WTC11 (cell line): Measurements from ENCODE around the gene MUC6.

Experiments used
- ETV6 ChIP-seq: sonication (generic); formaldehyde crosslinking; IDR thresholded peaks from 2 replicates; pipeline ENCODE4 v1.8.1; 2022; ENCODE audit warnings: mild to moderate bottlenecking, missing genetic modification reagents
- FOXP1 ChIP-seq: sonication (generic); formaldehyde crosslinking; IDR thresholded peaks from 2 replicates; pipeline ENCODE4 v1.8.0; 2022; ENCODE audit warnings: missing genetic modification reagents, mild to moderate bottlenecking, moderate library complexity, borderline replicate concordance
- JUN ChIP-seq: sonication (generic); formaldehyde crosslinking; IDR thresholded peaks from 2 replicates; pipeline ENCODE4 v1.8.0; 2023; ENCODE audit warnings: mild to moderate bottlenecking, missing genetic modification reagents
- KAT7 ChIP-seq: sonication (generic); formaldehyde crosslinking; IDR thresholded peaks from 2 replicates; pipeline ENCODE4 v1.8.1; 2023; ENCODE audit warnings: missing genetic modification reagents, mild to moderate bottlenecking, borderline replicate concordance
- NR1H2 ChIP-seq: sonication (generic); formaldehyde crosslinking; IDR thresholded peaks from 2 replicates; pipeline ENCODE4 v1.9.0; 2021; ENCODE audit warnings: mild to moderate bottlenecking, moderate library complexity, missing genetic modification reagents
- SMAD3 ChIP-seq: sonication (generic); formaldehyde crosslinking; IDR thresholded peaks from 2 replicates; pipeline ENCODE4 v1.8.0; 2022; ENCODE audit warnings: missing genetic modification reagents, mild to moderate bottlenecking, borderline replicate concordance
- TCF7 ChIP-seq: sonication (generic); formaldehyde crosslinking; IDR thresholded peaks from 2 replicates; pipeline ENCODE4 v1.8.0; 2022; ENCODE audit warnings: mild to moderate bottlenecking, low read depth, missing genetic modification reagents, moderate library complexity
- TEAD4 ChIP-seq: sonication (generic); formaldehyde crosslinking; IDR thresholded peaks from 2 replicates; pipeline ENCODE4 v1.8.0; 2022; ENCODE audit warnings: mild to moderate bottlenecking, missing genetic modification reagents
- ZNF232 ChIP-seq: sonication (generic); formaldehyde crosslinking; IDR thresholded peaks from 2 replicates; pipeline ENCODE4 v1.8.0; 2022; ENCODE audit warnings: mild to moderate bottlenecking, missing genetic modification reagents
- ZNF263 ChIP-seq: sonication (generic); formaldehyde crosslinking; IDR thresholded peaks from 2 replicates; pipeline ENCODE4 v1.8.1; 2022; ENCODE audit warnings: low read depth, mild to moderate bottlenecking, moderate library complexity, missing genetic modification reagents
- TF ChIP-seq, protein P1 (sequence below): fragments of 200-600 bp; IDR thresholded peaks from 2 replicates; pipeline ENCODE4 v1.8.0; 2022; ENCODE audit warnings: antibody characterized with exemption
- TF ChIP-seq, protein P2 (sequence below): sonication (generic); formaldehyde crosslinking; IDR thresholded peaks from 2 replicates; pipeline ENCODE4 v1.8.0; 2022; ENCODE audit warnings: mild to moderate bottlenecking, missing genetic modification reagents
- TF ChIP-seq, protein P3 (sequence below): sonication (generic); formaldehyde crosslinking; IDR thresholded peaks from 2 replicates; pipeline ENCODE4 v1.8.1; 2023; ENCODE audit warnings: mild to moderate bottlenecking, missing genetic modification reagents
- TF ChIP-seq, protein P4 (sequence below): sonication (generic); formaldehyde crosslinking; IDR thresholded peaks from 2 replicates; pipeline ENCODE4 v1.8.0; 2023; ENCODE audit warnings: missing genetic modification reagents

DNA sequence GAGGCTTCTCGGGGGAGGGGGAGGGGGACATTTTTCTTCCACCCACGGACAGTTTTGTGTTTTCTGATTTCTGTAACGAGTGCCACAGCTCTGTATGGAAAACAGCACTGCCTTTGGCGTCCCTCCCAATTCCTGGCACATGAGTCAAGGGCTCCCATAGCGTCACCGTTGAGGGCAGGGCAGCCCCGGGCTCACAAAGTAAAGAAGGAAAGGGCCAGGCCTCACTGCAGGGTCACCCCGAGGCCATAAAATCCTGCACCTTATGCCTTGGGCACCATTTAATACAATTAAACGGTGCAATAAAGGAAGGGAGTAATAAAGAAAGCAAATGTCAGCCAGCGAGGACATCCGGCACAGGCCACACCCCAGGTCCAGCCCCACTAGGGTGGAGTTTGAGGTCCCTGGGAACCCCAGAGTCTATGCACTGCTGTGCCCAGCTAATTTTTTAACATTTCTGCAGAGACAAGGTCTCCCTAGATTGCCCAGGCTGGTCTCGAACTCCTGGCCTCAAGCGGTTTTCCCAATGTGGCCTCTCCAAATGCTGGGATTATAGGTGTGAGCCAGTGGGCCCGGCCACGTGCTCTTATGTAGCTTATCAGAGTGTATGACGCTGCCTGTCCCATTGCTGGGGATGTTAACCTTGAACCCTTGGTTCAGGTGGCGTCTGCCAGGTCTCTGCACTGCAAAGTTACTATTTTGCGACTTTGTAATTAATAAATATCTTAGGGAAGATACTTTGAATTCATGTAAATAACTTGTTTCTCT is 24.5 kb upstream of the MUC6 start:
- TF ChIP-seq SMAD3 (CRISPR knock-in tag): no peak
- TF ChIP-seq TCF7: no peak
- TF ChIP-seq, protein P1, sequence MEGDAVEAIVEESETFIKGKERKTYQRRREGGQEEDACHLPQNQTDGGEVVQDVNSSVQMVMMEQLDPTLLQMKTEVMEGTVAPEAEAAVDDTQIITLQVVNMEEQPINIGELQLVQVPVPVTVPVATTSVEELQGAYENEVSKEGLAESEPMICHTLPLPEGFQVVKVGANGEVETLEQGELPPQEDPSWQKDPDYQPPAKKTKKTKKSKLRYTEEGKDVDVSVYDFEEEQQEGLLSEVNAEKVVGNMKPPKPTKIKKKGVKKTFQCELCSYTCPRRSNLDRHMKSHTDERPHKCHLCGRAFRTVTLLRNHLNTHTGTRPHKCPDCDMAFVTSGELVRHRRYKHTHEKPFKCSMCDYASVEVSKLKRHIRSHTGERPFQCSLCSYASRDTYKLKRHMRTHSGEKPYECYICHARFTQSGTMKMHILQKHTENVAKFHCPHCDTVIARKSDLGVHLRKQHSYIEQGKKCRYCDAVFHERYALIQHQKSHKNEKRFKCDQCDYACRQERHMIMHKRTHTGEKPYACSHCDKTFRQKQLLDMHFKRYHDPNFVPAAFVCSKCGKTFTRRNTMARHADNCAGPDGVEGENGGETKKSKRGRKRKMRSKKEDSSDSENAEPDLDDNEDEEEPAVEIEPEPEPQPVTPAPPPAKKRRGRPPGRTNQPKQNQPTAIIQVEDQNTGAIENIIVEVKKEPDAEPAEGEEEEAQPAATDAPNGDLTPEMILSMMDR: no peak
- TF ChIP-seq JUN (CRISPR knock-in tag): no peak
- TF ChIP-seq TEAD4 (CRISPR knock-in tag): no peak
- TF ChIP-seq, protein P2, sequence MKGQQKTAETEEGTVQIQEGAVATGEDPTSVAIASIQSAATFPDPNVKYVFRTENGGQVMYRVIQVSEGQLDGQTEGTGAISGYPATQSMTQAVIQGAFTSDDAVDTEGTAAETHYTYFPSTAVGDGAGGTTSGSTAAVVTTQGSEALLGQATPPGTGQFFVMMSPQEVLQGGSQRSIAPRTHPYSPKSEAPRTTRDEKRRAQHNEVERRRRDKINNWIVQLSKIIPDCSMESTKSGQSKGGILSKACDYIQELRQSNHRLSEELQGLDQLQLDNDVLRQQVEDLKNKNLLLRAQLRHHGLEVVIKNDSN (CRISPR knock-in tag): no peak
- TF ChIP-seq, protein P3, sequence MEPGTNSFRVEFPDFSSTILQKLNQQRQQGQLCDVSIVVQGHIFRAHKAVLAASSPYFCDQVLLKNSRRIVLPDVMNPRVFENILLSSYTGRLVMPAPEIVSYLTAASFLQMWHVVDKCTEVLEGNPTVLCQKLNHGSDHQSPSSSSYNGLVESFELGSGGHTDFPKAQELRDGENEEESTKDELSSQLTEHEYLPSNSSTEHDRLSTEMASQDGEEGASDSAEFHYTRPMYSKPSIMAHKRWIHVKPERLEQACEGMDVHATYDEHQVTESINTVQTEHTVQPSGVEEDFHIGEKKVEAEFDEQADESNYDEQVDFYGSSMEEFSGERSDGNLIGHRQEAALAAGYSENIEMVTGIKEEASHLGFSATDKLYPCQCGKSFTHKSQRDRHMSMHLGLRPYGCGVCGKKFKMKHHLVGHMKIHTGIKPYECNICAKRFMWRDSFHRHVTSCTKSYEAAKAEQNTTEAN (CRISPR knock-in tag): no peak
- no peak for TF ChIP-seq ZNF263
- TF ChIP-seq ETV6 (CRISPR knock-in tag): no peak
- no peak for TF ChIP-seq KAT7
- TF ChIP-seq ZNF232 (CRISPR knock-in tag): no peak
- no peak for TF ChIP-seq NR1H2 (CRISPR knock-in tag)
- no peak for TF ChIP-seq FOXP1
- TF ChIP-seq, protein P4, sequence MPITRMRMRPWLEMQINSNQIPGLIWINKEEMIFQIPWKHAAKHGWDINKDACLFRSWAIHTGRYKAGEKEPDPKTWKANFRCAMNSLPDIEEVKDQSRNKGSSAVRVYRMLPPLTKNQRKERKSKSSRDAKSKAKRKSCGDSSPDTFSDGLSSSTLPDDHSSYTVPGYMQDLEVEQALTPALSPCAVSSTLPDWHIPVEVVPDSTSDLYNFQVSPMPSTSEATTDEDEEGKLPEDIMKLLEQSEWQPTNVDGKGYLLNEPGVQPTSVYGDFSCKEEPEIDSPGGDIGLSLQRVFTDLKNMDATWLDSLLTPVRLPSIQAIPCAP (CRISPR knock-in tag): no peak
